ENCODE results near the gene FBXW9.
"Not testable (repeated sequence)": the region's sequence is repeated elsewhere in the genome, so short reads cannot be mapped to it uniquely, and the experiment has no call there.

Gene FBXW9

GRCh38 chr19:12681074-12681987, 15.1 kb downstream of the FBXW9 start, which contains the start of gene DHPS:
Gene DHPS (minus strand): TSS chr19:12681880. CDS start chr19:12681766, 114 bp downstream.
- FAIRE-seq (peak; percentile 95), DNase-seq (ENCODE audit: low spot score) (peak; percentile 96)

GRCh38 chr19:12680034-12680433, 16.4 kb downstream of the FBXW9 start:
- FAIRE-seq, result no peak
- DNase-seq (ENCODE audit: low spot score), result no peak

GRCh38 chr19:12678039-12678438, 18.4 kb downstream of the FBXW9 start:
- FAIRE-seq; DNase-seq (ENCODE audit: low spot score): not testable (repeated sequence)

- FAIRE-seq (no peak), DNase-seq (ENCODE audit: low spot score) (no peak)
Observed at GRCh38 chr19:12676928-12677327, 19.5 kb downstream of the FBXW9 start.

- no peak for FAIRE-seq
- peak; percentile 59 for DNase-seq (ENCODE audit: low spot score)
Observed at GRCh38 chr19:12676384-12676792, 20.0 kb downstream of the FBXW9 start.

GRCh38 chr19:12675940-12676339, 20.5 kb downstream of the FBXW9 start:
- FAIRE-seq (no peak), DNase-seq (ENCODE audit: low spot score) (no peak)

GRCh38 chr19:12675399-12675798, 21.0 kb downstream of the FBXW9 start:
- FAIRE-seq (no peak), DNase-seq (ENCODE audit: low spot score) (no peak)

GRCh38 chr19:12672744-12673143, 23.7 kb downstream of the FBXW9 start:
- DNase-seq (ENCODE audit: low spot score), result no peak
- FAIRE-seq, result no peak

GRCh38 chr19:12670159-12670928, 26.1 kb downstream of the FBXW9 start:
- DNase-seq (ENCODE audit: low spot score) (no peak), FAIRE-seq (no peak)

GRCh38 chr19:12669270-12670158, 26.9 kb downstream of the FBXW9 start:
- DNase-seq (ENCODE audit: low spot score), result peak; percentile 61
- FAIRE-seq, result no peak

GRCh38 chr19:12668932-12669269, 27.5 kb downstream of the FBXW9 start:
- FAIRE-seq, result no peak
- peak; percentile 5 for DNase-seq (ENCODE audit: low spot score)

- FAIRE-seq (no peak), DNase-seq (ENCODE audit: low spot score) (no peak)
Observed at GRCh38 chr19:12668346-12668745, 28.1 kb downstream of the FBXW9 start.

- DNase-seq (ENCODE audit: low spot score) (no peak), FAIRE-seq (no peak)
Observed at GRCh38 chr19:12667731-12668302, 28.6 kb downstream of the FBXW9 start.

GRCh38 chr19:12666265-12667048, 30.0 kb downstream of the FBXW9 start, which contains the start of the genes MAN2B1 and WDR83:
Gene MAN2B1 (minus strand): TSS chr19:12666742. CDS start chr19:12666701, 41 bp downstream.
Gene WDR83 (plus strand): TSS chr19:12666807. CDS start chr19:12669791, 2,984 bp downstream.
- no peak for FAIRE-seq
- DNase-seq (ENCODE audit: low spot score), result peak; percentile 34

- no peak for FAIRE-seq
- peak; percentile 20 for DNase-seq (ENCODE audit: low spot score)
Observed at GRCh38 chr19:12665671-12666264, 30.7 kb downstream of the FBXW9 start.

GRCh38 chr19:12665281-12665573, 31.2 kb downstream of the FBXW9 start:
- DNase-seq (ENCODE audit: low spot score) (no peak), FAIRE-seq (no peak)

GRCh38 chr19:12664406-12665280, 31.8 kb downstream of the FBXW9 start:
- FAIRE-seq, result no peak
- DNase-seq (ENCODE audit: low spot score), result no peak

GRCh38 chr19:12660980-12661379, 35.5 kb downstream of the FBXW9 start:
- DNase-seq (ENCODE audit: low spot score), result no peak
- FAIRE-seq, result no peak

GRCh38 chr19:12657966-12658365, 38.5 kb downstream of the FBXW9 start:
- no peak for FAIRE-seq
- DNase-seq (ENCODE audit: low spot score), result no peak
